IMR-90 (cell line): ENCODE results near the gene GALNT9.

ENCODE experiments used
- CTCF ChIP-seq: conservative IDR thresholded peaks from 2 replicates; pipeline ENCODE4 v1.5.1; 2012; ENCODE audit warnings: mild to moderate bottlenecking, low read depth, low read length, improper control_type of control experiment
- FOS ChIP-seq: fragments of 150-350 bp; IDR thresholded peaks from 2 replicates; pipeline ENCODE4 v1.6.1; 2016; ENCODE audit warnings: low read depth, low read length
- POLR2A ChIP-seq: IDR thresholded peaks from 2 replicates; pipeline ENCODE4 v1.6.1; 2012; ENCODE audit warnings: mild to moderate bottlenecking, low read depth, low read length
- RAD21 ChIP-seq: IDR thresholded peaks from 2 replicates; pipeline ENCODE4 v1.6.1; 2012; ENCODE audit warnings: low read length, improper control_type of control experiment
- RFX5 ChIP-seq: IDR thresholded peaks from 2 replicates; pipeline ENCODE4 v1.8.0; 2012; ENCODE audit warnings: low read depth, mild to moderate bottlenecking, low read length, moderate library complexity

GRCh38 chr12:132271755-132272092 lies 57.7 kb downstream of the GALNT9 start:
- TF ChIP-seq CTCF (no peak), POLR2A (no peak), RFX5 (no peak), RAD21 (no peak), FOS (no peak)
